ENCODE measurements around the gene CACNA1B. TPM values are rescaled to one million over a fixed set of nuclear protein-coding genes. Genes with fewer than 3 reads are reported as not detected.

The CACNA1B gene
- polyA plus RNA-seq, 1 experiment: 0.01 TPM

GRCh38 chr9:138044485-138045383 lies 167.2 kb downstream of the CACNA1B start:
- ChIA-PET CTCF (no interaction called here), POLR2A (no interaction called here)
- H3K27me3 ChIP-seq (ENCODE audit: control insufficient read depth, insufficient read depth, low read length): no peaks in the 10 kb centered on the region
- no peaks in the 10 kb centered on the region for H3K36me3 ChIP-seq (ENCODE audit: control insufficient read depth, insufficient read depth, low read length)
- TF ChIP-seq CTCF (IDR thresholded peaks at IDR 0.05; ENCODE audit: insufficient read depth, low read depth, low read length): no peak
- no peak overlapping the region for H3K4me3 ChIP-seq (ENCODE audit: low read depth, low read length)
- no peak for DNase-seq (ENCODE audit: low read depth)

- POLR2A ChIA-PET: no interaction called here
- Histone ChIP-seq H3K4me3 (ENCODE audit: low read depth, low read length) (no peak overlapping the region), H3K27me3 (ENCODE audit: control insufficient read depth, insufficient read depth, low read length) (no peaks in the 10 kb centered on the region), H3K36me3 (ENCODE audit: control insufficient read depth, insufficient read depth, low read length) (no peaks in the 10 kb centered on the region)
- no peak for TF ChIP-seq CTCF (IDR thresholded peaks at IDR 0.05; ENCODE audit: insufficient read depth, low read depth, low read length)
- no peak for DNase-seq (ENCODE audit: low read depth)
- CTCF ChIA-PET: no interaction called here
These were observed 168.2 kb downstream of the CACNA1B start for GRCh38 chr9:138045541-138046490.

GRCh38 chr9:138046641-138047301 lies 169.2 kb downstream of the CACNA1B start:
- POLR2A ChIA-PET: no interaction called here

GRCh38 chr9:138047469-138048040 lies 170.0 kb downstream of the CACNA1B start:
- no peaks in the 10 kb centered on the region for H3K36me3 ChIP-seq (ENCODE audit: control insufficient read depth, insufficient read depth, low read length)
- CTCF ChIA-PET: no interaction called here
- no peak for DNase-seq (ENCODE audit: low read depth)
- TF ChIP-seq CTCF (IDR thresholded peaks at IDR 0.05; ENCODE audit: insufficient read depth, low read depth, low read length): no peak
- H3K4me3 ChIP-seq (ENCODE audit: low read depth, low read length): no peak overlapping the region
- no peaks in the 10 kb centered on the region for H3K27me3 ChIP-seq (ENCODE audit: control insufficient read depth, insufficient read depth, low read length)
- POLR2A ChIA-PET: no interaction called here

More at GRCh38 chr9:138046641-138047301, 169.2 kb downstream of the CACNA1B start:
- H3K27me3 ChIP-seq (ENCODE audit: control insufficient read depth, insufficient read depth, low read length): no peaks in the 10 kb centered on the region
- no peak for DNase-seq (ENCODE audit: low read depth)
- no peaks in the 10 kb centered on the region for H3K36me3 ChIP-seq (ENCODE audit: control insufficient read depth, insufficient read depth, low read length)
- H3K4me3 ChIP-seq (ENCODE audit: low read depth, low read length): no peak overlapping the region
- CTCF ChIA-PET: no interaction called here
- no peak for TF ChIP-seq CTCF (IDR thresholded peaks at IDR 0.05; ENCODE audit: insufficient read depth, low read depth, low read length)
